LNCaP clone FGC (cell line): ENCODE data around the gene C2CD4C.
"Not testable (repeated sequence)": the region's sequence is repeated elsewhere in the genome, so short reads cannot be mapped to it uniquely, and the experiment has no call there.

Source experiments
- DNase-seq: peaks from one replicate; pipeline ENCODE4 v3.0.0-alpha.2; 2011; ENCODE audit warnings: low read depth
- H3K4me3 ChIP-seq: 2 replicates; pipeline ENCODE4 v1.5.1; 2011; ENCODE audit warnings: mild to moderate bottlenecking, low read depth, low read length, control low read depth
- TF ChIP-seq, protein P1 (sequence below): IDR thresholded peaks from 2 replicates; pipeline ENCODE4 v1.5.1; 2012; ENCODE audit warnings: mild to moderate bottlenecking; ENCODE audit not compliant: control insufficient read depth, insufficient read depth; ENCODE audit errors: extremely low read depth

C2CD4C gene

GRCh38 chr19:428149-428548 lies 19.2 kb upstream of the C2CD4C start:
- H3K4me3 ChIP-seq: no peak overlapping the region
- TF ChIP-seq, protein P1, sequence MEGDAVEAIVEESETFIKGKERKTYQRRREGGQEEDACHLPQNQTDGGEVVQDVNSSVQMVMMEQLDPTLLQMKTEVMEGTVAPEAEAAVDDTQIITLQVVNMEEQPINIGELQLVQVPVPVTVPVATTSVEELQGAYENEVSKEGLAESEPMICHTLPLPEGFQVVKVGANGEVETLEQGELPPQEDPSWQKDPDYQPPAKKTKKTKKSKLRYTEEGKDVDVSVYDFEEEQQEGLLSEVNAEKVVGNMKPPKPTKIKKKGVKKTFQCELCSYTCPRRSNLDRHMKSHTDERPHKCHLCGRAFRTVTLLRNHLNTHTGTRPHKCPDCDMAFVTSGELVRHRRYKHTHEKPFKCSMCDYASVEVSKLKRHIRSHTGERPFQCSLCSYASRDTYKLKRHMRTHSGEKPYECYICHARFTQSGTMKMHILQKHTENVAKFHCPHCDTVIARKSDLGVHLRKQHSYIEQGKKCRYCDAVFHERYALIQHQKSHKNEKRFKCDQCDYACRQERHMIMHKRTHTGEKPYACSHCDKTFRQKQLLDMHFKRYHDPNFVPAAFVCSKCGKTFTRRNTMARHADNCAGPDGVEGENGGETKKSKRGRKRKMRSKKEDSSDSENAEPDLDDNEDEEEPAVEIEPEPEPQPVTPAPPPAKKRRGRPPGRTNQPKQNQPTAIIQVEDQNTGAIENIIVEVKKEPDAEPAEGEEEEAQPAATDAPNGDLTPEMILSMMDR: no peak
- no peak for DNase-seq

GRCh38 chr19:427675-428074 lies 18.7 kb upstream of the C2CD4C start:
- DNase-seq, H3K4me3 ChIP-seq: not testable (repeated sequence)

GRCh38 chr19:426725-427445 lies 17.9 kb upstream of the C2CD4C start:
- DNase-seq: no peak
- TF ChIP-seq, protein P1: no peak
- H3K4me3 ChIP-seq: no peak overlapping the region

GRCh38 chr19:425056-425455 lies 16.1 kb upstream of the C2CD4C start:
- DNase-seq: no peak
- TF ChIP-seq, protein P1: no peak
- H3K4me3 ChIP-seq: no peak overlapping the region

DNA sequence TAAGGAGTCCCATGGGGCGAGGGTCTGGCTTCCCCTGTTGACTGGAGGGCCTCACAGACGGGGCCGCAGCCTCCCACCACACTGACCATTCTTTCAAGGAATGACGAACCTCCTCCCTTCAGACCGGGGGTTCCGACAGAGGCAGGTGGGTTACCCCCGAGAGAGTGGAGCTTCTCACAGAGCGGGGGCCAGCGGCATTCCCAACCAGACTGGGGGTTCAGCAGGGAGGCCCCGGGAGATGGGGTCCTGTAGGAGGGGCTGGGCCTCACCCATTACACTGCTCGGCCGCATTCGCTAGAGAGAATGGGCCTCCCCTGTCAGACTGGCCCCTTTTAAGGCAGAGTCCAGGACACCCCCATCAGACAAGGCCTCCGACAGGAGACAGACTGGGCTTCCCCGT lies 15.6 kb upstream of the C2CD4C start:
- TF ChIP-seq, protein P1: no peak
- no peak for DNase-seq
- H3K4me3 ChIP-seq: no peak overlapping the region

GRCh38 chr19:423691-424466 lies 14.9 kb upstream of the C2CD4C start:
- H3K4me3 ChIP-seq: no peak overlapping the region
- no peak for DNase-seq
- TF ChIP-seq, protein P1: 0 out of 2 replicates have a peak, but pooled peaks have one; percentile 10

- DNase-seq, H3K4me3 ChIP-seq: not testable (repeated sequence)
Observed at GRCh38 chr19:422917-423226, 13.9 kb upstream of the C2CD4C start.
